H9 (cell line): ENCODE data around the gene BRD8. TPM values are rescaled to one million over a fixed set of nuclear protein-coding genes. Genes with fewer than 3 reads are reported as not detected.
A peak's percentile ranks its signal among the peaks of the same experiment; 100 is the strongest.

ENCODE experiments used
- DNase-seq: peaks from one replicate; pipeline ENCODE4 v3.0.0-alpha.2; 2017
- H2AFZ ChIP-seq: one replicate; pipeline ENCODE4 v1.6.1; 2013; ENCODE audit warnings: mild to moderate bottlenecking, low read length, control low read depth, moderate library complexity
- H2AK5ac ChIP-seq: 2 replicates; pipeline ENCODE4 v1.6.1; 2013; ENCODE audit warnings: low read length, control low read depth, mixed read lengths; ENCODE audit not compliant: insufficient read length
- H2BK120ac ChIP-seq: one replicate; pipeline ENCODE4 v1.6.1; 2013; ENCODE audit warnings: low read depth, mild to moderate bottlenecking, low read length, control low read depth, inconsistent platforms; ENCODE audit not compliant: poor library complexity, severe bottlenecking
- H2BK12ac ChIP-seq: 2 replicates; pipeline ENCODE4 v1.6.1; 2013; ENCODE audit warnings: low read length, control low read depth, mixed read lengths, low read depth; ENCODE audit not compliant: insufficient read length
- H2BK15ac ChIP-seq: 2 replicates; pipeline ENCODE4 v1.6.1; 2013; ENCODE audit warnings: low read depth, low read length, control low read depth
- H2BK20ac ChIP-seq: one replicate; pipeline ENCODE4 v1.6.1; 2013; ENCODE audit warnings: low read depth, mild to moderate bottlenecking, low read length, control low read depth, inconsistent platforms; ENCODE audit not compliant: poor library complexity, severe bottlenecking
- H2BK5ac ChIP-seq: 2 replicates; pipeline ENCODE4 v1.6.1; 2013; ENCODE audit warnings: low read length, control low read depth, mixed read lengths; ENCODE audit not compliant: insufficient read length
- H3K14ac ChIP-seq: 2 replicates; pipeline ENCODE4 v1.6.1; 2013; ENCODE audit warnings: low read length, control low read depth; ENCODE audit not compliant: insufficient read depth
- H3K18ac ChIP-seq: 2 replicates; pipeline ENCODE4 v1.6.1; 2013; ENCODE audit warnings: low read depth, mild to moderate bottlenecking, mixed read lengths, low read length, control low read depth; ENCODE audit not compliant: insufficient read length
- H3K23ac ChIP-seq: 2 replicates; pipeline ENCODE4 v1.6.1; 2013; ENCODE audit warnings: low read length, control low read depth, mixed read lengths, low read depth; ENCODE audit not compliant: insufficient read length
- H3K23me2 ChIP-seq: 2 replicates; pipeline ENCODE4 v1.6.1; 2013; ENCODE audit warnings: low read depth, mild to moderate bottlenecking, mixed read lengths, low read length, control low read depth; ENCODE audit not compliant: insufficient read length, poor library complexity, severe bottlenecking
- H3K27ac ChIP-seq: 2 replicates; pipeline ENCODE4 v1.5.1; 2013; ENCODE audit warnings: low read length, control low read depth, mixed read lengths, low read depth; ENCODE audit not compliant: insufficient read length
- H3K27me3 ChIP-seq: 2 replicates; pipeline ENCODE4 v1.6.1; 2013; ENCODE audit warnings: low read length, control low read depth, inconsistent platforms; ENCODE audit not compliant: insufficient read depth
- H3K4ac ChIP-seq: 2 replicates; pipeline ENCODE4 v1.6.1; 2013; ENCODE audit warnings: low read depth, mild to moderate bottlenecking, control low read depth, inconsistent platforms, low read length, moderate library complexity
- H3K4me1 ChIP-seq: 2 replicates; pipeline ENCODE4 v1.6.1; 2013; ENCODE audit warnings: low read length, control low read depth, inconsistent platforms; ENCODE audit not compliant: insufficient read depth
- H3K4me2 ChIP-seq: 2 replicates; pipeline ENCODE4 v1.6.1; 2013; ENCODE audit warnings: low read length, control low read depth, mixed read lengths; ENCODE audit not compliant: insufficient read length, insufficient read depth
- H3K56ac ChIP-seq: 2 replicates; pipeline ENCODE4 v1.6.1; 2013; ENCODE audit warnings: low read depth, mild to moderate bottlenecking, mixed read lengths, low read length, control low read depth; ENCODE audit not compliant: insufficient read length
- H3K79me1 ChIP-seq: 2 replicates; pipeline ENCODE4 v1.6.1; 2013; ENCODE audit warnings: low read depth, mild to moderate bottlenecking, moderate library complexity, low read length, control low read depth, inconsistent platforms; ENCODE audit not compliant: insufficient read depth, poor library complexity, severe bottlenecking
- H3K79me2 ChIP-seq: 2 replicates; pipeline ENCODE4 v1.6.1; 2013; ENCODE audit warnings: low read length, control low read depth, inconsistent platforms; ENCODE audit not compliant: insufficient read depth
- H3K9ac ChIP-seq: 2 replicates; pipeline ENCODE4 v1.6.1; 2013; ENCODE audit warnings: low read length, control low read depth, mixed read lengths; ENCODE audit not compliant: insufficient read length; ENCODE audit errors: extremely low read depth
- H3K9me3 ChIP-seq: one replicate; pipeline ENCODE4 v1.6.1; 2013; ENCODE audit warnings: low read depth, low read length, inconsistent platforms; ENCODE audit not compliant: control insufficient read depth
- H3T11ph ChIP-seq: one replicate; pipeline ENCODE4 v1.6.1; 2013; ENCODE audit warnings: mild to moderate bottlenecking, low read length, control low read depth, inconsistent platforms
- H4K20me1 ChIP-seq: one replicate; pipeline ENCODE4 v1.6.1; 2013; ENCODE audit not compliant: control insufficient read depth, insufficient read length, insufficient read depth
- H4K5ac ChIP-seq: 2 replicates; pipeline ENCODE4 v1.6.1; 2013; ENCODE audit warnings: low read depth, mild to moderate bottlenecking, mixed read lengths, low read length, control low read depth; ENCODE audit not compliant: insufficient read length
- H4K8ac ChIP-seq: replicated peaks from 2 replicates; pipeline ENCODE4 v1.6.1; 2013; ENCODE audit warnings: low read length, control low read depth, mixed read lengths, low read depth; ENCODE audit not compliant: insufficient read length
- H4K91ac ChIP-seq: 2 replicates; pipeline ENCODE4 v1.6.1; 2013; ENCODE audit warnings: low read depth, mild to moderate bottlenecking, moderate library complexity, mixed read lengths, low read length, control low read depth; ENCODE audit not compliant: insufficient read length
- H3K27ac Mint-ChIP-seq, 3 experiments: 2 replicates in 2 of 3; 3 replicates in 1 of 3; pipeline ENCODE4 v1.8.0; 2020 to 2021; ENCODE audit warnings: mixed read lengths in 3 of 3, mild to moderate bottlenecking in 1 of 3, moderate library complexity in 1 of 3
- H3K27me3 Mint-ChIP-seq: 2 replicates; pipeline ENCODE4 v1.8.0; 2021; ENCODE audit warnings: low read depth, mild to moderate bottlenecking, moderate library complexity, mixed read lengths
- H3K36me3 Mint-ChIP-seq, 3 experiments: 2 replicates in 2 of 3; 3 replicates in 1 of 3; pipeline ENCODE4 v1.8.0; 2020 to 2021; ENCODE audit warnings: low read depth in 3 of 3, mixed read lengths in 3 of 3; ENCODE audit not compliant: insufficient read depth in 1 of 3
- H3K4me1 Mint-ChIP-seq, 2 experiments: 2 replicates each; pipeline ENCODE4 v1.8.0; 2020; ENCODE audit warnings: mixed read lengths in 2 of 2
- H3K4me3 Mint-ChIP-seq, 2 experiments: 2 replicates in 1 of 2; 3 replicates in 1 of 2; pipeline ENCODE4 v1.8.0; 2020 to 2021; ENCODE audit warnings: mild to moderate bottlenecking in 2 of 2, mixed read lengths in 2 of 2, moderate library complexity in 1 of 2
- H3K9me3 Mint-ChIP-seq, 2 experiments: 2 replicates in 1 of 2; 3 replicates in 1 of 2; pipeline ENCODE4 v1.8.0; 2020; ENCODE audit warnings: mild to moderate bottlenecking in 2 of 2, mixed read lengths in 2 of 2, moderate library complexity in 1 of 2
- CTCF ChIP-seq: fragments of 200-600 bp; sonication (generic); conservative IDR thresholded peaks from 3 replicates; pipeline ENCODE4 v1.8.0; 2021; ENCODE audit warnings: antibody characterized with exemption, mild to moderate bottlenecking
- WGBS: extraction: QIAGEN DNeasy Blood & Tissue Kit; methylation state at CpG from one replicate; pipeline ENCODE4 v1.1.7; 2013; ENCODE audit warnings: missing lambda C conversion rate, low lambda C conversion rate, mixed read lengths; ENCODE audit not compliant: insufficient read length; ENCODE audit errors: extremely low coverage; 5-methylcytosine and 5-hydroxymethylcytosine counted together
- total RNA-seq: library from RNA; stranded (reverse); gene quantifications from 2 replicates; pipeline ENCODE4 v1.2.1, GENCODE V29; 2021

The BRD8 gene
- total RNA-seq, 1 experiment from 2014 or later, result 67.9 TPM

- H3K79me2 ChIP-seq, result peaks cover 4% of the 10 kb centered on the region; the same call in 1 of the 2 replicates
- H3K9me3 ChIP-seq, result no peaks in the 10 kb centered on the region
- H3K27me3 Mint-ChIP-seq, result no peaks in the 10 kb centered on the region
- H2BK120ac ChIP-seq, result no peak overlapping the region
- no peaks in the 10 kb centered on the region for H3K9me3 Mint-ChIP-seq
- no peak overlapping the region for H2BK20ac ChIP-seq
- no peaks in the 10 kb centered on the region for H3K27me3 ChIP-seq
- H4K20me1 ChIP-seq, result no peaks in the 10 kb centered on the region
- H2BK12ac ChIP-seq, result no peak overlapping the region
- no peak overlapping the region for H3K23ac ChIP-seq
- no peaks in the 10 kb centered on the region for H3K79me1 ChIP-seq
- peaks cover 34 to 59% (median 58%) of the 10 kb centered on the region in 3 experiments for H3K36me3 Mint-ChIP-seq
- H3K23me2 ChIP-seq, result peaks cover 8% of the 10 kb centered on the region
- H3K27ac Mint-ChIP-seq, result no peak overlapping the region; a peak in 1 of 7 replicates
- H3T11ph ChIP-seq, result no peak overlapping the region
- H3K9ac ChIP-seq, result peak overlapping the region; percentile 84
- peaks cover 12 to 16% of the 10 kb centered on the region in 2 experiments for H3K4me1 Mint-ChIP-seq
- no peak overlapping the region for H2BK15ac ChIP-seq
- H4K5ac ChIP-seq, result no peak overlapping the region
- H3K4me3 Mint-ChIP-seq, result no peak overlapping the region
- peak; percentile 27 for DNase-seq
- no peak overlapping the region for H4K91ac ChIP-seq
- H3K56ac ChIP-seq, result peak overlapping the region; percentile 3
- H3K4me2 ChIP-seq, result peak overlapping the region; percentile 84
- no peak overlapping the region for H2AK5ac ChIP-seq
- no peak overlapping the region for H3K4ac ChIP-seq
- no peak for TF ChIP-seq CTCF
- H3K18ac ChIP-seq, result peak overlapping the region; percentile 68
- H2AFZ ChIP-seq, result no peak overlapping the region
- peak overlapping the region; percentile 12 for H3K27ac ChIP-seq
- no peak overlapping the region for H4K8ac ChIP-seq
- no peaks in the 10 kb centered on the region for H3K4me1 ChIP-seq
- H2BK5ac ChIP-seq, result no peak overlapping the region
- WGBS, result no CpG with 5 or more reads among the region's 23 CpGs
- H3K14ac ChIP-seq, result peak overlapping the region; percentile 92; the same call in 1 of the 2 replicates
These were observed 937 bp upstream of the BRD8 start for GRCh38 chr5:138179277-138179857.
